SK-N-SH treated with all-trans-retinoic acid at 6 μM for 48 hours (cell line): ENCODE results near the gene PTCHD1.

ENCODE experiments used
- CSDC2 ChIP-seq: fragments of 250-450 bp; sonication (Bioruptor Pico); IDR thresholded peaks from 2 replicates; pipeline ENCODE4 v1.5.0; 2020; ENCODE audit warnings: mild to moderate bottlenecking, moderate library complexity
- ISL1 ChIP-seq: fragments of 250-450 bp; sonication (Bioruptor Pico); IDR thresholded peaks from 2 replicates; pipeline ENCODE4 v2.1.2; 2022; ENCODE audit warnings: mild to moderate bottlenecking, moderate library complexity
- ZC3H10 ChIP-seq: fragments of 250-450 bp; sonication (Bioruptor Pico); IDR thresholded peaks from 2 replicates; pipeline ENCODE4 v1.5.1; 2021; ENCODE audit warnings: mild to moderate bottlenecking, moderate library complexity
- ZFP3 ChIP-seq: fragments of 250-450 bp; sonication (Bioruptor Pico); IDR thresholded peaks from 2 replicates; pipeline ENCODE4 v1.5.0; 2020; ENCODE audit warnings: mild to moderate bottlenecking, moderate library complexity
- ZNF70 ChIP-seq: fragments of 450-650 bp; formaldehyde crosslinking; IDR thresholded peaks from 2 replicates; pipeline ENCODE4 v1.5.0; 2020; ENCODE audit warnings: mild to moderate bottlenecking, moderate library complexity
- ZNF8 ChIP-seq: fragments of 450-650 bp; formaldehyde crosslinking; IDR thresholded peaks from 2 replicates; pipeline ENCODE4 v1.5.0; 2020; ENCODE audit warnings: mild to moderate bottlenecking, moderate library complexity
- TF ChIP-seq, protein P1 (sequence below): fragments of 250-450 bp; sonication (Bioruptor Pico); IDR thresholded peaks from 2 replicates; pipeline ENCODE4 v1.8.0; 2020; ENCODE audit warnings: mild to moderate bottlenecking, moderate library complexity, borderline replicate concordance

- TF ChIP-seq ZNF70 (CRISPR knock-in tag): no peak
- TF ChIP-seq ZNF8 (CRISPR knock-in tag): no peak
- TF ChIP-seq ZFP3: no peak
- TF ChIP-seq ISL1 (CRISPR knock-in tag): no peak
- TF ChIP-seq CSDC2 (CRISPR knock-in tag): no peak
- TF ChIP-seq, protein P1, sequence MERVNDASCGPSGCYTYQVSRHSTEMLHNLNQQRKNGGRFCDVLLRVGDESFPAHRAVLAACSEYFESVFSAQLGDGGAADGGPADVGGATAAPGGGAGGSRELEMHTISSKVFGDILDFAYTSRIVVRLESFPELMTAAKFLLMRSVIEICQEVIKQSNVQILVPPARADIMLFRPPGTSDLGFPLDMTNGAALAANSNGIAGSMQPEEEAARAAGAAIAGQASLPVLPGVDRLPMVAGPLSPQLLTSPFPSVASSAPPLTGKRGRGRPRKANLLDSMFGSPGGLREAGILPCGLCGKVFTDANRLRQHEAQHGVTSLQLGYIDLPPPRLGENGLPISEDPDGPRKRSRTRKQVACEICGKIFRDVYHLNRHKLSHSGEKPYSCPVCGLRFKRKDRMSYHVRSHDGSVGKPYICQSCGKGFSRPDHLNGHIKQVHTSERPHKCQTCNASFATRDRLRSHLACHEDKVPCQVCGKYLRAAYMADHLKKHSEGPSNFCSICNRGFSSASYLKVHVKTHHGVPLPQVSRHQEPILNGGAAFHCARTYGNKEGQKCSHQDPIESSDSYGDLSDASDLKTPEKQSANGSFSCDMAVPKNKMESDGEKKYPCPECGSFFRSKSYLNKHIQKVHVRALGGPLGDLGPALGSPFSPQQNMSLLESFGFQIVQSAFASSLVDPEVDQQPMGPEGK (CRISPR knock-in tag): no peak
- no peak for TF ChIP-seq ZC3H10 (CRISPR knock-in tag)
Observed at GRCh38 chrX:23386726-23387125, 52.1 kb downstream of the PTCHD1 start.
